Activated CD8-positive, alpha-beta T cell treated with anti-CD3 and anti-CD28 coated beads for 36 hours (primary cell): ENCODE measurements around the gene MED31. TPM values are rescaled to one million over a fixed set of nuclear protein-coding genes. Genes with fewer than 3 reads are reported as not detected.

Source experiments
- ATAC-seq: fragments of 200-7000 bp; cut with Tn5 transposase; one replicate; pipeline ENCODE4 v1.10.0; 2021; ENCODE audit warnings: mild to moderate bottlenecking, moderate library complexity
- CTCF ChIA-PET: fragments of 350-600 bp; sonication (Branson Sonifier 250); formaldehyde crosslinking; loops from one replicate; lab custom pipeline; 2021; ENCODE audit warnings: antibody characterized with exemption; lab: Charles Lee
- POLR2A ChIA-PET: fragments of 350-600 bp; sonication (Branson Sonifier 250); formaldehyde crosslinking; loops from one replicate; lab custom pipeline; 2021; ENCODE audit warnings: antibody characterized with exemption; lab: Charles Lee
- DNase-seq: peaks from one replicate; pipeline ENCODE4 v3.0.0-alpha.2; 2020
- H3K27ac Mint-ChIP-seq: one replicate; pipeline ENCODE4 v1.8.0; 2021; ENCODE audit warnings: mild to moderate bottlenecking, mixed read lengths
- H3K27me3 Mint-ChIP-seq: one replicate; pipeline ENCODE4 v1.8.0; 2021; ENCODE audit warnings: mixed read lengths
- H3K36me3 Mint-ChIP-seq: one replicate; pipeline ENCODE4 v1.8.0; 2021; ENCODE audit warnings: low read depth, mixed read lengths
- H3K4me1 Mint-ChIP-seq: one replicate; pipeline ENCODE4 v1.8.0; 2021; ENCODE audit warnings: low read depth, mixed read lengths
- H3K4me3 Mint-ChIP-seq: one replicate; pipeline ENCODE4 v1.8.0; 2021; ENCODE audit warnings: mild to moderate bottlenecking, moderate library complexity, mixed read lengths
- H3K9me3 Mint-ChIP-seq: one replicate; pipeline ENCODE4 v1.8.0; 2021; ENCODE audit warnings: mixed read lengths
- intact Hi-C: fragments of 100-400 bp; cut with micrococcal nuclease; formaldehyde crosslinking; loops from one replicate; pipeline ENCODE4 v1.10.0; 2022
- total RNA-seq, 2 experiments: library from RNA; stranded (reverse); gene quantifications; one replicate each; pipeline ENCODE4 v1.2.3, GENCODE V29; 2021
- TF ChIP-seq, protein P1 (sequence below): fragments of 200-600 bp; IDR thresholded peaks from one replicate; pipeline ENCODE4 v1.8.0; 2022; ENCODE audit warnings: antibody characterized with exemption, mild to moderate bottlenecking

Gene MED31
- total RNA-seq, 2 experiments from 2014 or later = 21.0 to 24.4 TPM

- intact Hi-C loops = no loop called here
- DNase-seq (peak; percentile 28), ATAC-seq (no peak)
- H3K4me1 Mint-ChIP-seq = peaks cover 45% of the 10 kb centered on the region
- H3K9me3 Mint-ChIP-seq = no peaks in the 10 kb centered on the region
- peak overlapping the region; percentile 97 for H3K27ac Mint-ChIP-seq
- H3K4me3 Mint-ChIP-seq = peak overlapping the region; percentile 89
- ChIA-PET CTCF (interaction anchor here (1.0 kb wide), 1 partner anchor 64 kb away, joined by 3 read pairs; no protein-coding TSS in a partner anchor), POLR2A (interaction anchor here (4.1 kb wide), 1 partner anchor 12 kb away, joined by 28 read pairs; the partner anchor contains the start of genes C17orf100 and MED31)
- H3K27me3 Mint-ChIP-seq = no peaks in the 10 kb centered on the region
- peaks cover 32% of the 10 kb centered on the region for H3K36me3 Mint-ChIP-seq
- TF ChIP-seq, protein P1, sequence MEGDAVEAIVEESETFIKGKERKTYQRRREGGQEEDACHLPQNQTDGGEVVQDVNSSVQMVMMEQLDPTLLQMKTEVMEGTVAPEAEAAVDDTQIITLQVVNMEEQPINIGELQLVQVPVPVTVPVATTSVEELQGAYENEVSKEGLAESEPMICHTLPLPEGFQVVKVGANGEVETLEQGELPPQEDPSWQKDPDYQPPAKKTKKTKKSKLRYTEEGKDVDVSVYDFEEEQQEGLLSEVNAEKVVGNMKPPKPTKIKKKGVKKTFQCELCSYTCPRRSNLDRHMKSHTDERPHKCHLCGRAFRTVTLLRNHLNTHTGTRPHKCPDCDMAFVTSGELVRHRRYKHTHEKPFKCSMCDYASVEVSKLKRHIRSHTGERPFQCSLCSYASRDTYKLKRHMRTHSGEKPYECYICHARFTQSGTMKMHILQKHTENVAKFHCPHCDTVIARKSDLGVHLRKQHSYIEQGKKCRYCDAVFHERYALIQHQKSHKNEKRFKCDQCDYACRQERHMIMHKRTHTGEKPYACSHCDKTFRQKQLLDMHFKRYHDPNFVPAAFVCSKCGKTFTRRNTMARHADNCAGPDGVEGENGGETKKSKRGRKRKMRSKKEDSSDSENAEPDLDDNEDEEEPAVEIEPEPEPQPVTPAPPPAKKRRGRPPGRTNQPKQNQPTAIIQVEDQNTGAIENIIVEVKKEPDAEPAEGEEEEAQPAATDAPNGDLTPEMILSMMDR = no peak
Observed at GRCh38 chr17:6639014-6639585, 12.3 kb downstream of the MED31 start.

DNA sequence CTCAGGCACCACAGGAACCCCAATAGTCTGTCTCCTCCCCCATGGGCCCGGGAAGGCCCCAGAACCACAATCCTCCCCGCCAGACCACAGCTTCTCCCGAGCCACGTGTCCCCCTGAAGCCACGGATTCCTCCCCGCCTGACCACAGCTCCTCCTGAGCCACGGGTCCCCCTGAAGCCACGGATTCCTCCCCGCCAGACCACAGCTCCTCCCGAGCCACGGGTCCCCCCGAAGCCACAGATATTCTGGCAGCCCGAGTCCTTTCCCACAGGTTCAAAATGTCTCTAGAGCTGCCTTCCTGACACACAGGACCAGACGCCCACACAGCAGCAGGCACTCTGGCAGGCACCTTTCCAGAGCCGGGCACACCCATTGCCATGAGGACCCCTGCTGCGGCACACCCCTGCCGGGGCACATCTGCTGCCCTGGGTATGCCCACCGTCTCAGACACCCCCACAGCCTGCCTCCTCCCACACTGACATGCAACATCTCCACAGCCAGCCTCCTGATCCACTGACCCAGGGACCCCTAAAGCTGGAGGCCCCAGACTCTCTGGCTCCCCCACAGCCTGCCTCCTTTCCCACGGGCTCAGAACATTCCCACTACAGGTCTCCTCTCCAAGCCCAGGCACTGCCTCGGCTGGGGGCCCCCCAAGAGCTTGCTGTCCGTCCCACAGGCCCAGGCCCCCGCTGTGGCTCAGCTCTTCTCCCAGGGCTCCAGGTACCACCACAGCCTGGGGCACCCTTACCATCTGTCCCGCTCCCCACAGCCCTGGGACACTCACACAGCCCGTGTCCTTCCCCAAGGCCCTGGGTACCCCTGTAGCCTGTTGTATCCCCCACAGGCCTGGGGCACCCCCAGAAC lies 13.1 kb downstream of the MED31 start:
- no peaks in the 10 kb centered on the region for H3K27me3 Mint-ChIP-seq
- intact Hi-C loops = no loop called here
- peaks cover 32% of the 10 kb centered on the region for H3K36me3 Mint-ChIP-seq
- no peak for ATAC-seq
- peak overlapping the region; percentile 51 for H3K4me3 Mint-ChIP-seq
- H3K4me1 Mint-ChIP-seq = peaks cover 39% of the 10 kb centered on the region
- H3K27ac Mint-ChIP-seq = no peak overlapping the region
- TF ChIP-seq, protein P1 = no peak
- CTCF ChIA-PET = no interaction called here
- POLR2A ChIA-PET = interaction anchor here (0.5 to 4.1 kb wide), 3 partner anchors 12 to 429 kb away, joined by 3 to 28 read pairs (median 3); partner anchors contain the start of genes C17orf100 and MED31
- H3K9me3 Mint-ChIP-seq = no peaks in the 10 kb centered on the region
- DNase-seq = no peak

DNA sequence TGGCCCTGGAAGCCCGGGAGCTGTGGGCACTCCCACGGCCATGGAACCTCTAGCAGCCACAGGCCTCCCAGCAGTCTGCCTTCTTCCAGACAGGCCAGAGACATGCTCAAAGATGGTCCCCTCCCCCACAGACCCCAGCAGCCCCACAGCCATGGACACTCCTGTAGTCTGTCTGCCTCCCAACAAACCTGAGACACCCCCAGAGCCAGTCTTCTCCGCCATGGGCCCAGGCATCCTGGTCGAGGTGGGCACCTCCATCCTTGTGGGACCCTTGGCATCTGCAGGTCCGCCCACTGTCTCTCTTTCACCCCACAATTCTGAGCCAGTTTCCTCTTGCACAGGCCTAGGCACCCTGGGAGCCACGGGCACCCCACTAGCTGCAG lies 14.0 kb downstream of the MED31 start:
- Mint-ChIP-seq H3K27me3 (no peaks in the 10 kb centered on the region), H3K9me3 (no peaks in the 10 kb centered on the region), H3K4me3 (no peak overlapping the region), H3K27ac (no peak overlapping the region), H3K4me1 (peaks cover 33% of the 10 kb centered on the region), H3K36me3 (peaks cover 32% of the 10 kb centered on the region)
- ATAC-seq = no peak
- ChIA-PET POLR2A (interaction anchor here (0.5 kb wide), 1 partner anchor 429 kb away, joined by 3 read pairs; no protein-coding TSS in a partner anchor), CTCF (no interaction called here)
- TF ChIP-seq, protein P1 = no peak
- DNase-seq = no peak
- intact Hi-C loops = no loop called here

DNA sequence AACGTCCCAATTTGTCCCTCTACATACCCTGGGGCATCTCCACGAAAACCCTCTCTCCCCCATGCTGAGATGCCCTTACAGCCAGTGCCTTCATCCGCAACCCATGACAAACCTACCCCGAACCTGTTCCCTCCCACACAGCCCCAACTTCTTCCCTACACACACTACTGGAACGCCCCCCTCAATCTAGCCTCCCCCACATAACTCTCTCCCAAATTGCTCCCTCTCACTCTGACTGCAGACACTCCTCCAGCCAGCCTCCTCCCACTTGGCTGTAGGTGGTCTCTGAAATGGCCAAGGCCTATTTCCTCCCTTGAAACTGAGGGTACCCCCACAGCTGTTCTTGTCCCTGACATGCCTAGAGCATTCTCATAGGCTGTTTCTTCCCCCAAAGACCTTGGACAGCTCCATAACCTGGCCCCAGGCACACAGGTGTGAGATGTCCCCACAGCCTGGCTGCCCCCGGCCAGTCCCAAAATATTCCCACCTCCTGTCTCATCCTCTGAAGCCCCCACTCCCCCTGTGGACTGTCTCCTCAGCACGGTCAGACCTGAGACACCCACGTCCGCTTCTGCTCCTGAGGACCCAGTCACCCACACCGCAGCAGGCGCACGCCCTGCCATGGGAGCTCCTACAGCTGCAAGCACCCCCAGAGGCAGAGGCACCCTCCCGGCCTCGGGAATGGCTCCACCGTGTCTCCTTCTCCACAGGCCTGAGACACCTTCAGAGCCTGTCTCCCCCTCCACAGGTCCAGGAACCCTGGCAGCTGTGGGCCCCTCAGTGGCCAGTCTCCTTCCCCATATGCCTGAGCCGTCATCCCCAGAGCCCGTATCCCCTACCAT lies 14.6 kb downstream of the MED31 start:
- Mint-ChIP-seq H3K9me3 (no peaks in the 10 kb centered on the region), H3K27ac (no peak overlapping the region)

More for the DNA sequence above, 14.6 kb downstream of the MED31 start:
- TF ChIP-seq, protein P1 = no peak
- Mint-ChIP-seq H3K4me1 (peaks cover 27% of the 10 kb centered on the region), H3K27me3 (no peaks in the 10 kb centered on the region), H3K36me3 (peaks cover 32% of the 10 kb centered on the region), H3K4me3 (no peak overlapping the region)
- CTCF ChIA-PET = no interaction called here
- intact Hi-C loops = no loop called here
- ATAC-seq = no peak
- POLR2A ChIA-PET = no interaction called here
- DNase-seq = no peak
